SK-N-SH treated with all-trans-retinoic acid at 6 μM for 48 hours (cell line): ENCODE measurements around the gene FAM241B.

Source experiments
- ATAC-seq: fragments of 200-7000 bp; cut with Tn5 transposase; 3 replicates; pipeline ENCODE4 v1.9.1; 2020; ENCODE audit warnings: mild to moderate bottlenecking, moderate library complexity
- ARNTL ChIP-seq: fragments of 450-650 bp; formaldehyde crosslinking; IDR thresholded peaks from 2 replicates; pipeline ENCODE4 v1.5.0; 2020; ENCODE audit warnings: low read depth, mild to moderate bottlenecking, moderate library complexity, borderline replicate concordance
- BACH2 ChIP-seq: fragments of 250-450 bp; sonication (Bioruptor Pico); IDR thresholded peaks from 2 replicates; pipeline ENCODE4 v1.9.0; 2021; ENCODE audit warnings: mild to moderate bottlenecking, borderline replicate concordance
- CSDC2 ChIP-seq: fragments of 250-450 bp; sonication (Bioruptor Pico); IDR thresholded peaks from 2 replicates; pipeline ENCODE4 v1.5.0; 2020; ENCODE audit warnings: mild to moderate bottlenecking, moderate library complexity
- ESRRG ChIP-seq: fragments of 250-450 bp; sonication (Bioruptor Pico); IDR thresholded peaks from 2 replicates; pipeline ENCODE4 v1.6.1; 2021; ENCODE audit warnings: mild to moderate bottlenecking
- GLIS3 ChIP-seq: fragments of 250-450 bp; sonication (Bioruptor Pico); IDR thresholded peaks from 2 replicates; pipeline ENCODE4 v1.5.0; 2020; ENCODE audit warnings: mild to moderate bottlenecking, moderate library complexity
- ISL1 ChIP-seq: fragments of 250-450 bp; sonication (Bioruptor Pico); IDR thresholded peaks from 2 replicates; pipeline ENCODE4 v2.1.2; 2022; ENCODE audit warnings: mild to moderate bottlenecking, moderate library complexity
- OSR1 ChIP-seq: fragments of 250-450 bp; sonication (Bioruptor Pico); IDR thresholded peaks from 2 replicates; pipeline ENCODE4 v1.8.0; 2022; ENCODE audit warnings: moderate library complexity, mild to moderate bottlenecking, inconsistent platforms
- PPARA ChIP-seq: fragments of 250-450 bp; sonication (Bioruptor Pico); IDR thresholded peaks from 2 replicates; pipeline ENCODE4 v1.5.0; 2020; ENCODE audit warnings: mild to moderate bottlenecking, borderline replicate concordance
- RARB ChIP-seq: fragments of 250-450 bp; sonication (Bioruptor Pico); IDR thresholded peaks from 2 replicates; pipeline ENCODE4 v1.8.0; 2021; ENCODE audit warnings: mild to moderate bottlenecking, moderate library complexity
- SNAI2 ChIP-seq: fragments of 250-450 bp; sonication (Bioruptor Pico); IDR thresholded peaks from 2 replicates; pipeline ENCODE4 v1.5.0; 2020; ENCODE audit warnings: mild to moderate bottlenecking, moderate library complexity
- TCF4 ChIP-seq: fragments of 250-450 bp; sonication (Bioruptor Pico); IDR thresholded peaks from 2 replicates; pipeline ENCODE4 v1.8.0; 2021; ENCODE audit warnings: mild to moderate bottlenecking, moderate library complexity, borderline replicate concordance
- TOX ChIP-seq: fragments of 250-450 bp; sonication (Bioruptor Pico); IDR thresholded peaks from 2 replicates; pipeline ENCODE4 v1.8.0; 2021; ENCODE audit warnings: mild to moderate bottlenecking, moderate library complexity, borderline replicate concordance
- ZC3H10 ChIP-seq: fragments of 250-450 bp; sonication (Bioruptor Pico); IDR thresholded peaks from 2 replicates; pipeline ENCODE4 v1.5.1; 2021; ENCODE audit warnings: mild to moderate bottlenecking, moderate library complexity
- ZFP30 ChIP-seq: fragments of 450-650 bp; formaldehyde crosslinking; IDR thresholded peaks from 2 replicates; pipeline ENCODE4 v1.5.0; 2022; ENCODE audit warnings: mild to moderate bottlenecking, moderate library complexity
- ZNF565 ChIP-seq: fragments of 450-650 bp; formaldehyde crosslinking; conservative IDR thresholded peaks from 2 replicates; pipeline ENCODE4 v1.5.0; 2020; ENCODE audit warnings: low read depth, mild to moderate bottlenecking, moderate library complexity
- ZNF70 ChIP-seq: fragments of 450-650 bp; formaldehyde crosslinking; IDR thresholded peaks from 2 replicates; pipeline ENCODE4 v1.5.0; 2020; ENCODE audit warnings: mild to moderate bottlenecking, moderate library complexity
- ZNF8 ChIP-seq: fragments of 450-650 bp; formaldehyde crosslinking; IDR thresholded peaks from 2 replicates; pipeline ENCODE4 v1.5.0; 2020; ENCODE audit warnings: mild to moderate bottlenecking, moderate library complexity
- TF ChIP-seq, protein P1 (sequence below): fragments of 250-450 bp; sonication (Bioruptor Pico); IDR thresholded peaks from 2 replicates; pipeline ENCODE4 v1.5.1; 2021; ENCODE audit warnings: mild to moderate bottlenecking, moderate library complexity
- TF ChIP-seq, protein P2 (sequence below): fragments of 250-450 bp; sonication (Bioruptor Pico); IDR thresholded peaks from 2 replicates; pipeline ENCODE4 v1.8.0; 2020; ENCODE audit warnings: mild to moderate bottlenecking, moderate library complexity, borderline replicate concordance
- TF ChIP-seq, protein P3 (sequence below): fragments of 250-450 bp; sonication (Bioruptor Pico); IDR thresholded peaks from 2 replicates; pipeline ENCODE4 v1.5.0; 2020; ENCODE audit warnings: mild to moderate bottlenecking, moderate library complexity

Gene FAM241B

DNA sequence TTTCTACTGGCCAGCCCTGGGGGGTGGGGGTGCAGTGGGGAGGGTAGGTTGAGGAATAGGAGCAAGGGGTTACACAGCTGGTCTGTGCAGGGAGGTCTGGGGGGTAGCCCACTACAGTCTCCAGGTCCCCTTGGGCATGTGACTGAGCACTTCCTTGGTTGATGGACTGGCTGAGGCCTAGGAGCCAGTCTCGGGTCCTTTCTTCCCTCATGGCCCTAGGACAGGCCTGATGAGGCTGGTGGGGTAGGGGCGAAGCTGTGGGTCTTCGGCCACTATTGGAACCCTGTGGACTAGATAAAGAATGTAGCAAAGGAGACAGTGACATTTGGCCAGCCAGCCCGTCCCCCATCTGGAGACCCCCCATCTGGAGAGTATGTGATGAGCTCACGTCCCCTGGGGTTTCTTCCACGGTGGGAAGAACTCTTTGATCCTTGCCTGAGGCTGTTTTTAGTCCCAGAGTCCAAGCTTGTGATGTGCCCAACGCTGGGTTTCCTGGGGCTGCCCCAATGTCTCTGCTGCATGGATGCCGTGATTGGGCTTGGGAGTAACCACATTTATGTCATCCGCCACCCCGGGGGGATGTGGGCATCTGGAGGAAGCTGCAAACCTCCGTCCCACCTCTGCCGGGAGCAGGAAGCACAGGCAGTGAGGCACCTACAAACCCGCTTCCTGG lies 20.7 kb downstream of the FAM241B start:
- TF ChIP-seq TCF4 (CRISPR knock-in tag) (no peak), RARB (CRISPR knock-in tag) (no peak), ZNF70 (CRISPR knock-in tag) (no peak), GLIS3 (CRISPR knock-in tag) (no peak), PPARA (CRISPR knock-in tag) (no peak), TOX (CRISPR knock-in tag) (no peak), ARNTL (CRISPR knock-in tag) (no peak), CSDC2 (no peak), ISL1 (CRISPR knock-in tag) (no peak), OSR1 (no peak), ZNF8 (CRISPR knock-in tag) (no peak), SNAI2 (no peak), ESRRG (no peak), ZNF565 (CRISPR knock-in tag) (no peak), ZC3H10 (CRISPR knock-in tag) (no peak)
- TF ChIP-seq, protein P1, sequence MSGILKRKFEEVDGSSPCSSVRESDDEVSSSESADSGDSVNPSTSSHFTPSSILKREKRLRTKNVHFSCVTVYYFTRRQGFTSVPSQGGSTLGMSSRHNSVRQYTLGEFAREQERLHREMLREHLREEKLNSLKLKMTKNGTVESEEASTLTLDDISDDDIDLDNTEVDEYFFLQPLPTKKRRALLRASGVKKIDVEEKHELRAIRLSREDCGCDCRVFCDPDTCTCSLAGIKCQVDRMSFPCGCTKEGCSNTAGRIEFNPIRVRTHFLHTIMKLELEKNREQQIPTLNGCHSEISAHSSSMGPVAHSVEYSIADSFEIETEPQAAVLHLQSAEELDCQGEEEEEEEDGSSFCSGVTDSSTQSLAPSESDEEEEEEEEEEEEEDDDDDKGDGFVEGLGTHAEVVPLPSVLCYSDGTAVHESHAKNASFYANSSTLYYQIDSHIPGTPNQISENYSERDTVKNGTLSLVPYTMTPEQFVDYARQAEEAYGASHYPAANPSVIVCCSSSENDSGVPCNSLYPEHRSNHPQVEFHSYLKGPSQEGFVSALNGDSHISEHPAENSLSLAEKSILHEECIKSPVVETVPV (CRISPR knock-in tag), result no peak
- TF ChIP-seq, protein P2, sequence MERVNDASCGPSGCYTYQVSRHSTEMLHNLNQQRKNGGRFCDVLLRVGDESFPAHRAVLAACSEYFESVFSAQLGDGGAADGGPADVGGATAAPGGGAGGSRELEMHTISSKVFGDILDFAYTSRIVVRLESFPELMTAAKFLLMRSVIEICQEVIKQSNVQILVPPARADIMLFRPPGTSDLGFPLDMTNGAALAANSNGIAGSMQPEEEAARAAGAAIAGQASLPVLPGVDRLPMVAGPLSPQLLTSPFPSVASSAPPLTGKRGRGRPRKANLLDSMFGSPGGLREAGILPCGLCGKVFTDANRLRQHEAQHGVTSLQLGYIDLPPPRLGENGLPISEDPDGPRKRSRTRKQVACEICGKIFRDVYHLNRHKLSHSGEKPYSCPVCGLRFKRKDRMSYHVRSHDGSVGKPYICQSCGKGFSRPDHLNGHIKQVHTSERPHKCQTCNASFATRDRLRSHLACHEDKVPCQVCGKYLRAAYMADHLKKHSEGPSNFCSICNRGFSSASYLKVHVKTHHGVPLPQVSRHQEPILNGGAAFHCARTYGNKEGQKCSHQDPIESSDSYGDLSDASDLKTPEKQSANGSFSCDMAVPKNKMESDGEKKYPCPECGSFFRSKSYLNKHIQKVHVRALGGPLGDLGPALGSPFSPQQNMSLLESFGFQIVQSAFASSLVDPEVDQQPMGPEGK (CRISPR knock-in tag), result no peak
- TF ChIP-seq, protein P3, sequence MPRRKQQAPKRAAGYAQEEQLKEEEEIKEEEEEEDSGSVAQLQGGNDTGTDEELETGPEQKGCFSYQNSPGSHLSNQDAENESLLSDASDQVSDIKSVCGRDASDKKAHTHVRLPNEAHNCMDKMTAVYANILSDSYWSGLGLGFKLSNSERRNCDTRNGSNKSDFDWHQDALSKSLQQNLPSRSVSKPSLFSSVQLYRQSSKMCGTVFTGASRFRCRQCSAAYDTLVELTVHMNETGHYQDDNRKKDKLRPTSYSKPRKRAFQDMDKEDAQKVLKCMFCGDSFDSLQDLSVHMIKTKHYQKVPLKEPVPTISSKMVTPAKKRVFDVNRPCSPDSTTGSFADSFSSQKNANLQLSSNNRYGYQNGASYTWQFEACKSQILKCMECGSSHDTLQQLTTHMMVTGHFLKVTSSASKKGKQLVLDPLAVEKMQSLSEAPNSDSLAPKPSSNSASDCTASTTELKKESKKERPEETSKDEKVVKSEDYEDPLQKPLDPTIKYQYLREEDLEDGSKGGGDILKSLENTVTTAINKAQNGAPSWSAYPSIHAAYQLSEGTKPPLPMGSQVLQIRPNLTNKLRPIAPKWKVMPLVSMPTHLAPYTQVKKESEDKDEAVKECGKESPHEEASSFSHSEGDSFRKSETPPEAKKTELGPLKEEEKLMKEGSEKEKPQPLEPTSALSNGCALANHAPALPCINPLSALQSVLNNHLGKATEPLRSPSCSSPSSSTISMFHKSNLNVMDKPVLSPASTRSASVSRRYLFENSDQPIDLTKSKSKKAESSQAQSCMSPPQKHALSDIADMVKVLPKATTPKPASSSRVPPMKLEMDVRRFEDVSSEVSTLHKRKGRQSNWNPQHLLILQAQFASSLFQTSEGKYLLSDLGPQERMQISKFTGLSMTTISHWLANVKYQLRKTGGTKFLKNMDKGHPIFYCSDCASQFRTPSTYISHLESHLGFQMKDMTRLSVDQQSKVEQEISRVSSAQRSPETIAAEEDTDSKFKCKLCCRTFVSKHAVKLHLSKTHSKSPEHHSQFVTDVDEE (CRISPR knock-in tag), result no peak
- no peak for ATAC-seq

DNA sequence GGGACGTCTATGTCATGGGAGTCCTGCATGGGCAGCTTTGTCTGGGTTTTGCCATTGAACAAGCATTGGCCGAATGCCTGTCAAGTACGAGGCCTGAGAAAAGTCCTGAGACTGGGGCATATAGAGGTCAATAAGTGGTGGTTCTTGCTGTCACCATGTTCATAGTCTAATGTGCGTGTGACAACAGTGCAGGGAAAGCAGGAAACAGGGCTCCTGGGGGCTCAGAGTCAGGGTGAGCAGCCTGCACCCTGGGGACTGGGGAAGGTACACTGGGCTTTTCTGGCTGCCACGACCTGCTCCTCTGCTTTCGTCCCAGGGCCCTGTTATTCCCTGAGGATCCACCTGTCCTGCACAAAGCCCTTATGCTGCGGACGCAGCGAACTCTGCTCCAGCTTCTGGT lies 21.3 kb downstream of the FAM241B start:
- TF ChIP-seq BACH2, result no peak
- TF ChIP-seq PPARA (CRISPR knock-in tag), result no peak
- TF ChIP-seq ZFP30 (CRISPR knock-in tag), result no peak
- TF ChIP-seq, protein P1 (CRISPR knock-in tag), result no peak
- no peak for TF ChIP-seq SNAI2
- TF ChIP-seq RARB (CRISPR knock-in tag), result no peak
- TF ChIP-seq, protein P2 (CRISPR knock-in tag), result no peak
- TF ChIP-seq ZNF565 (CRISPR knock-in tag), result no peak
- ATAC-seq, result no peak
